LoVo (cell line): ENCODE measurements around the gene RHPN2.
"Not testable (repeated sequence)": the region's sequence is repeated elsewhere in the genome, so short reads cannot be mapped to it uniquely, and the experiment has no call there.

Experiments used
- DNase-seq: peaks from one replicate; pipeline ENCODE4 v3.0.0-alpha.2; 2016; ENCODE audit warnings: low spot score

RHPN2 gene

GRCh38 chr19:33064458-33064791 is 263 bp downstream of the RHPN2 start:
- no peak for DNase-seq

- DNase-seq, result no peak
Observed at GRCh38 chr19:33063753-33064457, 783 bp downstream of the RHPN2 start.

DNA sequence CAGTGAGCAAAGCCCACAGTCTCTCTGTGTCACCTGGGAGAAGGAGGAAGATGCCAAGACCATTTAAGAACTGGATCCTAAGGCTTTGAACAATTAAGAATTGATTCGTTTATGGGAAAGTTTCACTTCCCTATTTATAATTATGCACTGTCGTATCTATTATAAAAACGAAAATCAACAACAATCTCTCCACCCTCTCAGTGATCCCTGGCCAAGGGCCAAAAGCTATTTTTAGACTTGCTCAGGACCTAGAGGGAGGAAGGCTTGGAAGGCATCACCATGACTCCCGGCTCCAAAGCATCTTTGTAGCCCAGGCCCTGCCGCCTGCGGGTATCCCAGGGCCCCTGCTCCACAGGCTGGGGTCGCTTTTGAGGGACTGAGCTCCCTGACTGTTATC is 1.3 kb downstream of the RHPN2 start:
- peak; percentile 52 for DNase-seq

DNA sequence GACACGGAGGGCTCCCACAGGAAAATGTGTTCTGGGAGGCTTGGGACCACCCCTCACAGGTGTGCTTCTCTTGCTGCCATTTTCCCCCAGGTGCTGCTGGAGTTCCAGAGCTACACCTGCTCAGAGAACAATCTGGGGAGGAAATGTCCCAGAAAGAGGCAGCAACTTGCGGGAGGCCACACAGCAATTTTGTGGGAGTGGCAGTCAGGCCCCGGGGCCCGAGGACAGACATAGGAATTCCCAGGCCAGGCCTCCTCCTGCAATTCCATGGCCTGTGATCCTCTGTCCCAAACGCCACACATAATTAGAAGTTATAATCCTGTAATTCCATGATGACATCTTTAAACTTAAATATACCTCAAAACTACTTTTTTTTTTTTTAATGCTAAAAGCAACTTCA is 1.8 kb downstream of the RHPN2 start:
- DNase-seq, result no peak

- DNase-seq, result no peak
Observed at GRCh38 chr19:33060586-33060985, 4.1 kb downstream of the RHPN2 start.

DNA sequence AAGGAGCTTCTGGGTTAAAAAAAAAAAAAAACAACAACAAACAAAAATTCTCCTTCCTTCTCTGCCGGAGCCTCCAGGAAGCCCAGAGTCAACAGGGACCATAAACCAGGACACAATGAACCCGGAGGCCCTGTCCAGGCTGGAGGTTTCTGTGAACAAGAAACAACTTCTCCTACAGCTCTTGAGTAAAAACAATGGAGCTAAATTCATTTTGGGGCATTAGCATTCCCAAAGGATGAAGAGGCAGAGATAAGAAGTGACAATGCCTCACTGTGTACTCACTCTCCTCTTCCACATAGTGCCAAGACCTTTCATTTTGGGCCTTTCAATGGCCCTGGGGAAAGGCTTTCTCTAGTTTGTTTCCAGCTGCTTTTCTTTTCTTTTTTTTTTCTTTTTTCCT is 9.0 kb downstream of the RHPN2 start:
- no peak for DNase-seq

DNA sequence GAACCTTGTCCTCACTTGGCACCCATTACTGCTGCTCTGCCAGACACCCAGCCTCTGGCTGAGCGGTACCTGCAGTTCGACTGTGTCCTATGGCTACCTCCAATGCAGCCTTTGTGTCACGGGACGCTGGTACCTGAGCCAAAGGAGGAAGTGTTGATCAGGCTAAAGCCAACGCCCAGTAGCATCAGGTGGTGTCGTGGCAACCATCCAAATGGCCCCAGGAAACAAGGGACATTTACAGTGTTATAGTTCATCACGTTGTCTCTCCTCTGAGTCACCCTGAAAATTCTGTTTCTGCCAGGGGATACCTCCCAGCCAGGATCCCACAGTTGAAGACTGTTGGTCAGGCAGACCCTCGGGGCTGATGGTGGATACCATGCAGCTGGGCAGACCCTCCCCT is 10.1 kb downstream of the RHPN2 start:
- peak; percentile 94 for DNase-seq

DNA sequence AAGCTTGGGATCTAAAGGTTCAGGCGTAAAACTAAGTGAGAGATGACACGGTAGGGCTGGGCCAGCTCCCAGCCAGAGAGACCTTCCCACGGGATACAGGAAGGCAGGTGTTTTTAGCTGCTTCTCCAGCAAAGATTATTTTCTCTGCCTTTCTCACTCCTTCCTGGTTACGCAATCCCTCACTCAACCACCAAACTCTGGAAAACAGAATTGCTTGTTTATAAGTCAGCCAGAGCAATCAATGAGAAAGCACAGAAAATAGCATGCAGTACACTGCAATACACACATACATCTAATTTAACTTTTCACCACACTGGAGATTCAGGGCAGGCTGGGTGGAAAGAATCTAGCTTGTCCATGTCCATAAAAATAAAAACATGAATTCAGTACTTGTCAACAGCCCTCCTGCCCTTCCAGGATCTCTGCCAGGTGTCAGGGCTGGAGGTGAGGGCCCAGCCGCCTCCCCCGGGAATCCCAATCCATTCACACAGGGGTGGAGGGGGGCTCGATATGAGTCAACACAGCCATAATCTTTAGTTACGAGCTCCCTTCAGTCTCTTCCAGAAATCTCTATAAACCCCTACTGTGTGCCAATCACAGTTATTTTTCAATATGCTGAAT is 12.2 kb downstream of the RHPN2 start:
- DNase-seq, result peak; percentile 71

DNA sequence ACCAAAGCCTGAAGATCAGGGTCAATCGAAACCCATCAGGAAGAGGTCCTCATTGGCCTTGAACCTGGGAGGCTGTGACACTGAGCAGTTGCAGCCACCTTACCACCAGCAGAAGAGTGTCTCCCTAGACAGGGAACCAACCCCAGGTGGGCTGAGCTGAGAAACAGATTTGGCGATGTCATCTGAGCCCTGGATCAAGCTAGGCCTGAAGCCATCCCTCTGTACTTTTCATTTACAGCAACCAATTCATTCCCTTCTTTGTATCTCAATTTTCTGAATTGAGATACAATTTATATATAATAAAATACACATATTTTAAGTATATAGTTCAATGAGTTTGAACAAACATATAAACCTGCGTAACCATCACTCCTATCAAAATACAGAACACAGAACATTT is 14.6 kb downstream of the RHPN2 start:
- no peak for DNase-seq

DNA sequence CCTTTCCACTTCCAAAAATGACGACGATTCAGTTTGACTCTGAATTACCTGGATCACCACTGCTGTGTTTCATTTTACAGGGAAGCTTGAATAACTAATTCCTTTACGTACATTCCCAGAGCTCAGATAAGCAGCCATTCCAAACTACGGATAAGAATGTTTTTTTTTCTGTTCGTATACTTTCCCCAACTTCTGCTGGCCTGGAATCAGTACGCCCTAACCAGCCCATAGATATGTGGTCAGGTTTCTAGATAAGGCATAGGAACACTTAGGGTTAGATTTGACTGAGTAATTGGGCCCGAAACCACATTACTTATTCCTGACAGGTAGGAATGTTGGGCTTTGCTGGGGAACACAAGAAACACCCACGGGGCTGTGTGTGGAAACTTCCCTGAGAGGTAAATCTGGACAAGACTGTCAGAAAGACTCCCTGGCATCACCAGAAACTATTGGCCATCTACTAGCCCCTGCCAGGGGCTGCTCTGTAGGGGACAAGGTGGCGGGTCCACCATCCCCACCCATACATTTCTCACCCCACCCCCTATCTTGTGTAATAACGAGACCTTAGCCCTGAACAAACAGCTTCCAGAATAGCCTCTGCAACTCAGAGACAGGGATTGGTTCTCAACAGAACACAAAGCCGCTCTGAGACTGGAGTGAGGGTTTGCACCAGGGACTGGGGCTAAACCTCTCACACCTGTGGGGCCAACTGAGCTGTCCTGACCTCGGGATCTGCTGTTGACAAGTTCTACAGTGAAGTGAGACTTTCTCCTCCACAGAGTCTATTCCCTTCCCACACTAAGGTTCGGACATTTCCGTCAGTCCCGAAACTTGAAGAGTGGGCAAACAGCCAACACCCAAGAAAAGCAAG is 15.6 kb downstream of the RHPN2 start:
- peak; percentile 26 for DNase-seq

- peak; percentile 97 for DNase-seq
Observed at GRCh38 chr19:33047422-33047821, 17.3 kb downstream of the RHPN2 start.

DNA sequence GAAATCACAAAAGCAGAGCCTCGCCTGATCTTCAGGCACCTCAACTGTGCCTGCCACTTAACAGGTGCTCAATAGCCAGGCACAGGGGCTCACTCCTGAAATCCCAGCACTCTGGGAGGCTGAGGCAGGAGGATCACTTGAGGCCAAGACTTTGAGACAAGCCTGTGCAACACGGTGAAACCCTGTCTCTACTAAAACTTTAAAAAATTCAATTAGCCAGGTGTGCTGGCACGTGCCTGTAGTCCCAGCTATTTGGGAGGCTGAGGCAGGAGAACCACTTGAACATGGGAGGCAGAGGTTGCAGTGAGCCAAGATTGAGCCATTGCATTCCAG is 22.9 kb downstream of the RHPN2 start:
- not testable (repeated sequence) for DNase-seq

- DNase-seq, result peak; percentile 99
Observed at GRCh38 chr19:33040994-33041827, 23.5 kb downstream of the RHPN2 start.

DNA sequence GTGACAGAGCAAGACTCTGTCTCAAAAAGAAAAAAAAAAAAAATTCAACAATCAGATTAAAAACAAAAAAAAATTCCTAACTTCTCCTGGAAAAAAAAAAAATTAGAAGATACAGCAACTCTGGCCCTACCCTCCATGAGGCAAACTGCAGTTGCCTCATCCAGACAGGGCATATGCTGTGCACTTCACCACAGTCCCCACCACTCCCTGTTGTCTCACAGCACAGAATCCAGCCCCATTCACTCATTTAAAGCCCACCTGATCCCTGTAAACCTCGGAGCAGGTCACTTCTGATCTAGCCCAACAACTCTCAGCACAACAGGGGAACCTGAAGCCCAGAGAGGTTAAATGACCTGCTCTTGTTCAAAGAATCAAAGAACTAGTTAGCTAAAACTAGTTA is 24.9 kb downstream of the RHPN2 start:
- DNase-seq, result no peak

DNA sequence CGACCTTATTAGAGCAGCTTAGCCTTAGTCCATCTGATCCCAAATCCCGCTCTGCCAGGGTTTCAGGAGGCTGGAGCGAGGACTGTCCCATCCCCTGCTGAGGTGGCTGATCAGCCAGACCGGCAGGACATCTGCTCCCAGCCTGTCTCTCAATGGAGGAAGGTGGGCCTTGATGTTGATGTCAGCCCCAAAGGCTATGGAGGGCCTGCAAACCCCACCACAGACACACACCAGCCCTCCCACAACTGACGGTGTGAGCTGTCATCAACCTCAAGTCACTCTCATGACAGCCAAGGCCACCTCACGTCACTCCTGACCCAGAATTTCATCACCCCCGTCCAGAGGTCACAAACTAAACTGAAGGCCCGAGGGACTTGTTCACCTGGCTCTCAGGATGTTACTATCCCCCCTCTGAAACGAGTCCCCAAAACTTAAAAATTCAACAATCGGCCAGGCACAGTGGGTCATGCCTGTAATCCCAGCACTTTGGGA is 25.5 kb downstream of the RHPN2 start:
- no peak for DNase-seq

DNA sequence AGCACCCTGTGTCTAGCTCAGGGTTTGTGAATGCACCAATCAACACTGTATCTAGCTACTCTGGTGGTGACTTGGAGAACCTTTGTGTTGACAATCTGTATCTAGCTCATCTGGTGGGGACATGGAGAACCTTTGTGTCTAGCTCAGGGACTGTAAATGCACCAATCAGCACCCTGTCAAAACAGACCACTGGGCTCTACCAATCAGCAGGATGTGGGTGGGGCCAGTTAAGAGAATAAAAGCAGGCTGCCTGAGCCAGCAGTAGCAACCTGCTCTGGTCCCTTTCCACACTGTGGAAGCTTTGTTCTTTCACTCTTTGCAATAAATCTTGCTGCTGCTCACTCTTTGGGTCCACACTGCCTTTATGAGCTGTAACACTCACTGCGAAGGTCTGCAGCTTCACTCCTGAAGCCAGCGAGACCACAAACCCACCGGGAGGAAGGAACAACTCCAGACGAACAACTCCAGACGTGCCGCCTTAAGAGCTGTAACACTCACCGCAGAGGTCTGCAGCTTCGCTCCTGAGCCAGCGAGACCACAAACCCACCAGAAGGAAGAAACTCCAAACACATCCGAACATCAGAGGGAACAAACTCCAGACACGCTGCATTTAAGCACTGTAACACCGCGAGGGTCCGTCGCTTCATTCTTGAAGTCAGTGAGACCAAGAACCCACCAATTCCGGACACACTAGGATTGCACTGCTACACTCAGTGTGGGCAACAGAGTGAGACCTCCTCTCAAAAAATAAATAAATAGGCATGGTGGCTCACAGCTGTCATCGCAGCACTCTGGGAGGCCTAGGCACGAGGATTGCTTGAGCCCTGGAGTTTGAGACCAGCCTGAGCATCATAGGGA is 27.3 kb downstream of the RHPN2 start:
- DNase-seq, result not testable (repeated sequence)

GRCh38 chr19:33036370-33037167 is 28.1 kb downstream of the RHPN2 start:
- not testable (repeated sequence) for DNase-seq

GRCh38 chr19:33035461-33035860 is 29.2 kb downstream of the RHPN2 start:
- no peak for DNase-seq

GRCh38 chr19:33032218-33032781 is 32.4 kb downstream of the RHPN2 start:
- peak; percentile 72 for DNase-seq

- DNase-seq, result no peak
Observed at GRCh38 chr19:33029746-33030303, 34.9 kb downstream of the RHPN2 start.
